Tibial nerve (tissue), 3 donors: Measurements from ENCODE around the gene ISLR.

Experiments
- EP300 ChIP-seq, 2 donors: sonication (generic); formaldehyde crosslinking; IDR thresholded peaks; one replicate each; pipeline ENCODE4 v1.6.1; 2017; ENCODE audit warnings: antibody characterized with exemption in 2 of 2, mild to moderate bottlenecking in 1 of 2
- POLR2A ChIP-seq, 2 donors: fragments of 450-650 bp; IDR thresholded peaks; one replicate each; pipeline ENCODE4 v1.6.1; 2017; ENCODE audit warnings: antibody characterized with exemption in 2 of 2, mild to moderate bottlenecking in 2 of 2, moderate library complexity in 2 of 2

- TF ChIP-seq EP300 (IDR thresholded peaks at IDR 0.05) (peak in 1 of 2 donors; percentile 61), POLR2A (IDR thresholded peaks at IDR 0.05) (no peak)
These were observed 26.9 kb downstream of the ISLR start for GRCh38 chr15:74200412-74200815.
